CD4-positive, alpha-beta T cell (primary cell): ENCODE data around the gene COX7B. TPM values are rescaled to one million over a fixed set of nuclear protein-coding genes. Genes with fewer than 3 reads are reported as not detected.

Experiments
- ATAC-seq: fragments of 200-7000 bp; cut with Tn5 transposase; one replicate; pipeline ENCODE4 v1.10.0; 2022; ENCODE audit warnings: mild to moderate bottlenecking; ENCODE audit not compliant: poor library complexity
- CTCF ChIA-PET: fragments of 350-600 bp; sonication (Branson Sonifier 250); formaldehyde crosslinking; loops from one replicate; lab custom pipeline; 2021; ENCODE audit warnings: antibody characterized with exemption, inconsistent platforms; lab: Charles Lee
- POLR2A ChIA-PET: fragments of 350-600 bp; sonication (Branson Sonifier 250); formaldehyde crosslinking; loops from one replicate; lab custom pipeline; 2021; ENCODE audit warnings: antibody characterized with exemption, inconsistent platforms; lab: Charles Lee
- DNase-seq, 14 experiments: peaks; one replicate each; pipeline ENCODE4 v3.0.0-alpha.2; 2013 to 2020; ENCODE audit warnings: mixed read lengths in 2 of 14
- H3K27ac ChIP-seq, 2 donors: one replicate each; pipeline versions ENCODE4 v1.5.1 to v1.7.0; 2013; ENCODE audit warnings: low read length in 2 of 2, low read depth in 1 of 2, mild to moderate bottlenecking in 1 of 2
- H3K27me3 ChIP-seq, 2 experiments: 1 replicate in 1 of 2; 2 replicates in 1 of 2; pipeline versions ENCODE4 v1.6.1 to v1.7.0; 2013; ENCODE audit warnings: low read length in 2 of 2, control low read depth in 1 of 2, mild to moderate bottlenecking in 1 of 2, moderate library complexity in 1 of 2; ENCODE audit not compliant: insufficient read depth in 2 of 2, control insufficient read depth in 1 of 2
- H3K36me3 ChIP-seq: one replicate; pipeline ENCODE4 v1.6.1; 2013; ENCODE audit warnings: low read length, control low read depth; ENCODE audit not compliant: insufficient read depth
- H3K4me1 ChIP-seq: one replicate; pipeline ENCODE4 v1.6.1; 2013; ENCODE audit warnings: low read length, control low read depth; ENCODE audit not compliant: insufficient read depth
- H3K4me3 ChIP-seq: one replicate; pipeline ENCODE4 v1.5.1; 2013; ENCODE audit warnings: mild to moderate bottlenecking, low read length, moderate library complexity
- H3K9me3 ChIP-seq, 2 experiments: 1 replicate in 1 of 2; 2 replicates in 1 of 2; pipeline versions ENCODE4 v1.6.1 to v1.7.0; 2013; ENCODE audit warnings: low read length in 2 of 2, mild to moderate bottlenecking in 2 of 2, control low read depth in 1 of 2, moderate library complexity in 1 of 2; ENCODE audit not compliant: control insufficient read depth in 1 of 2, insufficient read depth in 1 of 2
- H3K27ac Mint-ChIP-seq: one replicate; pipeline ENCODE4 v1.8.0; 2020; ENCODE audit warnings: mixed read lengths
- H3K27me3 Mint-ChIP-seq: one replicate; pipeline ENCODE4 v1.8.0; 2021; ENCODE audit warnings: mixed read lengths
- H3K36me3 Mint-ChIP-seq: one replicate; pipeline ENCODE4 v1.8.0; 2021; ENCODE audit warnings: low read depth, mixed read lengths
- H3K4me1 Mint-ChIP-seq: one replicate; pipeline ENCODE4 v1.8.0; 2021; ENCODE audit warnings: low read depth, mixed read lengths
- H3K4me3 Mint-ChIP-seq: one replicate; pipeline ENCODE4 v1.8.0; 2020; ENCODE audit warnings: mild to moderate bottlenecking, mixed read lengths
- H3K9me3 Mint-ChIP-seq: one replicate; pipeline ENCODE4 v1.8.0; 2020; ENCODE audit warnings: mixed read lengths
- intact Hi-C, 2 experiments: fragments of 100-400 bp; cut with DNase I in 1 of 2; cut with micrococcal nuclease in 1 of 2; formaldehyde crosslinking; loops; one replicate each; pipeline versions ENCODE4 v1.15.1 to v1.9.0; 2023 to 2025; cut with DNase I, micrococcal nuclease
- total RNA-seq, 174 experiments: library from RNA in 2 of 174; stranded (reverse) in 2 of 174; gene quantifications; one replicate each; pipeline ENCODE4 v1.2.3 and lab custom pipeline; 2021 to 2026
- TF ChIP-seq, protein P1 (sequence below): fragments of 200-600 bp; IDR thresholded peaks from one replicate; pipeline ENCODE4 v1.8.0; 2022; ENCODE audit warnings: antibody characterized with exemption, mild to moderate bottlenecking

Gene COX7B
- total RNA-seq, 2 experiments from 2014 or later: 106 to 117 TPM

GRCh38 chrX:77952173-77952572, 52.9 kb downstream of the COX7B start:
- no peaks in the 10 kb centered on the region for H3K4me1 ChIP-seq
- ChIA-PET POLR2A (no interaction called here), CTCF (no interaction called here)
- DNase-seq (no peak), ATAC-seq (no peak)
- intact Hi-C loops: no loop called here
- H3K27me3 Mint-ChIP-seq: no peaks in the 10 kb centered on the region
- no peaks in the 10 kb centered on the region for H3K9me3 Mint-ChIP-seq
- peaks cover 4% of the 10 kb centered on the region for H3K36me3 Mint-ChIP-seq
- H3K36me3 ChIP-seq: no peaks in the 10 kb centered on the region
- H3K27me3 ChIP-seq: no peaks in the 10 kb centered on the region
- no peak overlapping the region for H3K27ac ChIP-seq
- TF ChIP-seq, protein P1, sequence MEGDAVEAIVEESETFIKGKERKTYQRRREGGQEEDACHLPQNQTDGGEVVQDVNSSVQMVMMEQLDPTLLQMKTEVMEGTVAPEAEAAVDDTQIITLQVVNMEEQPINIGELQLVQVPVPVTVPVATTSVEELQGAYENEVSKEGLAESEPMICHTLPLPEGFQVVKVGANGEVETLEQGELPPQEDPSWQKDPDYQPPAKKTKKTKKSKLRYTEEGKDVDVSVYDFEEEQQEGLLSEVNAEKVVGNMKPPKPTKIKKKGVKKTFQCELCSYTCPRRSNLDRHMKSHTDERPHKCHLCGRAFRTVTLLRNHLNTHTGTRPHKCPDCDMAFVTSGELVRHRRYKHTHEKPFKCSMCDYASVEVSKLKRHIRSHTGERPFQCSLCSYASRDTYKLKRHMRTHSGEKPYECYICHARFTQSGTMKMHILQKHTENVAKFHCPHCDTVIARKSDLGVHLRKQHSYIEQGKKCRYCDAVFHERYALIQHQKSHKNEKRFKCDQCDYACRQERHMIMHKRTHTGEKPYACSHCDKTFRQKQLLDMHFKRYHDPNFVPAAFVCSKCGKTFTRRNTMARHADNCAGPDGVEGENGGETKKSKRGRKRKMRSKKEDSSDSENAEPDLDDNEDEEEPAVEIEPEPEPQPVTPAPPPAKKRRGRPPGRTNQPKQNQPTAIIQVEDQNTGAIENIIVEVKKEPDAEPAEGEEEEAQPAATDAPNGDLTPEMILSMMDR: no peak
- no peak overlapping the region for H3K27ac Mint-ChIP-seq
- H3K4me3 ChIP-seq: no peak overlapping the region
- peaks cover 10% of the 10 kb centered on the region for H3K4me1 Mint-ChIP-seq
- no peak overlapping the region for H3K4me3 Mint-ChIP-seq
- no peaks in the 10 kb centered on the region for H3K9me3 ChIP-seq

DNA sequence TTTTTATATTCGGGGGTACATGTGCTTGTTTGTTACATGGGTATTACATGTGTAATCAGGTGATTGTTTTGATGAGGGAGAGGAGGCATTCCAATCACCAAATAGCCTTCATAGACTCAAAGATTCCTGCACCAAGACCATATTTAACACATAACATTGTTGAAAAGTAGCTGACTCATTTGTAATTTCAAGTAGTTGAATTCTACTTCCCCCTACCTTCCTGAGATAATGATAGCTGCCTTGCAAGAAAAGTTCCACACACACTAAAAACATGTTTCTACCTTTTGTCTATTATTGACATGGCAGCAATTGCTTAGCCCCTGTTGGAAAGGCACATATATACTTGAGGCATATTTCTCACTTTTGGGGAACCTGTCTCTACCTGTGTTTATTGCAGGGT, 54.0 kb downstream of the COX7B start:
- no peak overlapping the region for H3K27ac ChIP-seq
- peaks cover 18% of the 10 kb centered on the region for H3K4me1 Mint-ChIP-seq
- TF ChIP-seq, protein P1: no peak
- no peaks in the 10 kb centered on the region for H3K27me3 ChIP-seq
- no peak overlapping the region for H3K4me3 Mint-ChIP-seq
- intact Hi-C loops: no loop called here
- no peak for ATAC-seq
- peaks cover 12% of the 10 kb centered on the region for H3K36me3 Mint-ChIP-seq
- no peak for DNase-seq
- no peak overlapping the region for H3K27ac Mint-ChIP-seq
- H3K4me3 ChIP-seq: no peak overlapping the region
- POLR2A ChIA-PET: no interaction called here
- H3K27me3 Mint-ChIP-seq: no peaks in the 10 kb centered on the region
- no peaks in the 10 kb centered on the region for H3K9me3 ChIP-seq
- CTCF ChIA-PET: no interaction called here
- no peaks in the 10 kb centered on the region for H3K9me3 Mint-ChIP-seq
- no peaks in the 10 kb centered on the region for H3K36me3 ChIP-seq
- no peaks in the 10 kb centered on the region for H3K4me1 ChIP-seq

DNA sequence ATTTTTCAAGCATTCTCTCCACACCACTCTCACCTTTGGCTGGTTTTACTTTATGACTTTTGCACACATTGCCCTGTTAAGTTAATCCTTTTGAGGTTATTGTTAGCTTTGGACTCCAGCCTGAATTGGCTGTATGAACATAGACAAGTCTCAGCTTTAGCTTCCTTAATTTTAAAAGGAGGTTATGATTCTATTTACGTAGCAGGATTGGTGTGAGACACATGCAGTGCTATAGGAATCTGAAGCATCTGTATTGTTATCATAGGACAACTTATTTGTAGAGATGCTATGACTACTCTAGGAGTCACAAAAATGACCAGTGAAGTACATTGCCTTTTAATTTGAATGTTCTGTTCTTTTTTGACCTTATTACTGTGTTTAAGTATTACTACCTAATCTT, 54.4 kb downstream of the COX7B start:
- no peak overlapping the region for H3K4me3 ChIP-seq
- intact Hi-C loops: no loop called here
- H3K36me3 ChIP-seq: no peaks in the 10 kb centered on the region
- no peak for DNase-seq
- ChIA-PET CTCF (no interaction called here), POLR2A (no interaction called here)
- H3K27ac ChIP-seq: no peak overlapping the region
- no peaks in the 10 kb centered on the region for H3K4me1 ChIP-seq
- ATAC-seq: no peak
- H3K9me3 Mint-ChIP-seq: no peaks in the 10 kb centered on the region
- H3K36me3 Mint-ChIP-seq: peaks cover 14% of the 10 kb centered on the region
- H3K9me3 ChIP-seq: no peaks in the 10 kb centered on the region
- H3K27ac Mint-ChIP-seq: no peak overlapping the region
- H3K27me3 Mint-ChIP-seq: no peaks in the 10 kb centered on the region
- TF ChIP-seq, protein P1: no peak
- H3K27me3 ChIP-seq: no peaks in the 10 kb centered on the region
- no peak overlapping the region for H3K4me3 Mint-ChIP-seq
- H3K4me1 Mint-ChIP-seq: peaks cover 21% of the 10 kb centered on the region

Other genes starting within 250 kb of the COX7B start
- 10 to 100 TPM; 72.7 to 79.5 TPM for gene ATRX, start 113.3 kb upstream of the COX7B start, total RNA-seq
- 10 to 100 TPM; 29.9 to 31.0 TPM for gene MAGT1, start 4.0 kb upstream of the COX7B start, total RNA-seq
- gene ATP7A, start 11.2 kb downstream of the COX7B start, total RNA-seq: 10 to 100 TPM; 12.1 to 12.8 TPM
- not detected for gene PGAM4, start 70.2 kb downstream of the COX7B start, total RNA-seq
- gene PGK1, start 204.8 kb downstream of the COX7B start, total RNA-seq: 100 to 1,000 TPM; 267 to 281 TPM
- 10 to 100 TPM in 1 of 2 experiments, 1 to 10 TPM in 1; 9.6 to 10.3 TPM for gene TAF9B, start 240.2 kb downstream of the COX7B start, total RNA-seq